Activated CD8-positive, alpha-beta memory T cell treated with anti-CD3 and anti-CD28 coated beads, Interleukin-2, amount 50 U/mL, for 48 hours (primary cell): Measurements from ENCODE around the gene FAM181A.

Experiments used
- DNase-seq: peaks from one replicate; pipeline ENCODE4 v3.0.0-alpha.2; 2020

Gene FAM181A

GRCh38 chr14:93905623-93906022, 21.5 kb upstream of the FAM181A start:
- DNase-seq: no peak

- peak; percentile 78 for DNase-seq
Measured at GRCh38 chr14:93906341-93907329, 20.5 kb upstream of the FAM181A start.

GRCh38 chr14:93909429-93910128, 17.6 kb upstream of the FAM181A start:
- DNase-seq: no peak

- DNase-seq: no peak
Measured at GRCh38 chr14:93911975-93912615, 15.0 kb upstream of the FAM181A start.

- DNase-seq: no peak
Measured at GRCh38 chr14:93912782-93913181, 14.4 kb upstream of the FAM181A start.

- no peak for DNase-seq
Measured at GRCh38 chr14:93914278-93914677, 12.9 kb upstream of the FAM181A start.

GRCh38 chr14:93915070-93915705, 12.0 kb upstream of the FAM181A start:
- no peak for DNase-seq

- DNase-seq: no peak
Measured at GRCh38 chr14:93915800-93916199, 11.3 kb upstream of the FAM181A start.

- no peak for DNase-seq
Measured at GRCh38 chr14:93916498-93916897, 10.6 kb upstream of the FAM181A start.

- DNase-seq: no peak
Measured at GRCh38 chr14:93917141-93917540, 10.0 kb upstream of the FAM181A start.

- DNase-seq: no peak
Measured at GRCh38 chr14:93921001-93921806, 5.9 kb upstream of the FAM181A start.

GRCh38 chr14:93923626-93924025, 3.5 kb upstream of the FAM181A start:
- DNase-seq: no peak

- DNase-seq: no peak
Measured at GRCh38 chr14:93924592-93925355, 2.4 kb upstream of the FAM181A start.

- no peak for DNase-seq
Measured at GRCh38 chr14:93925374-93925895, 1.7 kb upstream of the FAM181A start.

GRCh38 chr14:93926245-93926872, 785 bp upstream of the FAM181A start:
- no peak for DNase-seq

GRCh38 chr14:93927800-93928145, 629 bp downstream of the FAM181A start:
- DNase-seq: no peak

GRCh38 chr14:93928184-93929047, 1.3 kb downstream of the FAM181A start:
- DNase-seq: no peak

GRCh38 chr14:93929048-93929535, 1.9 kb downstream of the FAM181A start:
- no peak for DNase-seq

- DNase-seq: no peak
Measured at GRCh38 chr14:93929657-93930056, 2.5 kb downstream of the FAM181A start.
